Sigmoid colon (tissue), 4 donors: Measurements from ENCODE around the gene ZNF492.

ENCODE experiments used
- CTCF ChIP-seq, 4 experiments: fragments of 450-650 bp in 3 of 4; fragments of 200-600 bp in 1 of 4; IDR thresholded peaks; one replicate each; pipeline ENCODE4 v1.5.1; 2016 to 2019; ENCODE audit warnings: antibody characterized with exemption in 4 of 4, mild to moderate bottlenecking in 3 of 4, moderate library complexity in 2 of 4
- POLR2A ChIP-seq, 2 donors: fragments of 450-650 bp; IDR thresholded peaks; one replicate each; pipeline ENCODE4 v1.6.1; 2016; ENCODE audit warnings: antibody characterized with exemption in 2 of 2, mild to moderate bottlenecking in 2 of 2, moderate library complexity in 2 of 2
- POLR2AphosphoS5 ChIP-seq, 4 donors: sonication (generic); formaldehyde crosslinking; IDR thresholded peaks; one replicate each; pipeline ENCODE4 v1.6.1; 2017; ENCODE audit warnings: antibody characterized with exemption in 4 of 4

GRCh38 chr19:22604571-22605274 lies 29.4 kb upstream of the ZNF492 start:
- TF ChIP-seq POLR2A (IDR thresholded peaks at IDR 0.05): no peak
- TF ChIP-seq POLR2AphosphoS5 (IDR thresholded peaks at IDR 0.05): no peak
- no peak for TF ChIP-seq CTCF (IDR thresholded peaks at IDR 0.05)
